GM18873 (cell line): ENCODE measurements around the gene ITPR2.

Source experiments
- ATAC-seq: cut with Tn5 transposase; IDR thresholded peaks from one replicate; pipeline ENCODE4 v1.9.1; 2021; ENCODE audit warnings: mild to moderate bottlenecking, moderate library complexity, moderate number of reproducible peaks; ENCODE audit not compliant: unreplicated experiment, low FRiP score

The ITPR2 gene

GRCh38 chr12:26546535-26547314, 286.3 kb downstream of the ITPR2 start:
- no peak for ATAC-seq

DNA sequence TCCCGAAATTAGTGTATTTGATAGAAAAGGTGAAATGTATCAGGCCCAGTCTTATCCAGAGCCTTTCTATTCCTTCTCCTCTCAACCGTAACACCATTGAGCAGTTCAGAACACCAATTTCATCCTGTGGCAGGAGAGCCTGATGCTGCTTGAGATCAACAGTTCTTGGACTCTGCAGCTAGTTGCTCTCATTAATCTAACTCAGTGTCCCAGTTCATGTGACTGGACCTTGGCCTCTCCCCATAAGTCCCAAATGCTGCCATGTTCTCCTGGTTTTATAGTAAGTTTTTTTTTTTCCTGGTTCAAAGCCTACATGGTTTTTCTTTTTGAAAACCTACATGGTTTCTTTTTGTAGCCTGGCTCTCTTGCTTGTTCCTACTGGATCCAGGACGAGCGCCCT, 293.9 kb downstream of the ITPR2 start:
- no peak for ATAC-seq

GRCh38 chr12:26537651-26538050, 295.3 kb downstream of the ITPR2 start:
- ATAC-seq, result no peak

DNA sequence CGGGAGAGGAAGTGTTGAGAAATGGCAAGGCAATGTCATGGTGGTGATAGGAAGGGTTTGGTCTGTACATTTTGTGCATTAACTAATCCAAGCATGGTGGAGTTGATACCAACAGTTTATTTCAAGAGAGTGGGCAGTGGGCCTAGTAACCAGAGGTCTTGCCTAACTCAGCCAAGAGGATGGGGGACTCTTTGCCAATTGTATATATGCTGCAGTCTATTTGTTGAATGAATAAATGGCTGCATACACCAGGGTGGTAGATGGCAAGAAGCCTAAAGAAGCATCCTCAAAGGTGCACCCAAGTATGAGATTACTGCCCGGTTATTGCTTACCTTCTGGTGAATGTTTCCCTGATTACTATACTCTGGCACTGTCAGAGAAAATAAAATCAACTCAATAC, 295.9 kb downstream of the ITPR2 start:
- ATAC-seq, result no peak

DNA sequence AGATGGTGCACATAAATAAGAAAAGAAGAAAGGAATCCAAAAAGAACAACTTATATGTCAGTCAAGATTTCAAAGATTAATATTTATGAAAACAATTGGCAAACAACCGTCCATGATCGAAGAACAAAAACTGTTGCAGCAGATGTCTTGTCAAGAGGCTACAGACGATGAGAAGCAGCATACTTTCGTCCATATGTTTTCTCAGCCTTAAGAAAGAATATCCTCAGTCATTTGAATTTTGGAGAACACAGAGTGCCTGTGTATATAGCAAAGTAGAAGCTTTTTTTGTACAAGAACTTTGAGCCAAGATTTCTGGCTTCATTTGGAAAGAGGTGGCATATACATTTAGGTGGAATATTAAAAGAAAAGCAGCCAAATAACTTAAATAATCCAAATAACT, 297.2 kb downstream of the ITPR2 start:
- ATAC-seq, result no peak

GRCh38 chr12:26534071-26534470, 298.9 kb downstream of the ITPR2 start:
- no peak for ATAC-seq

- ATAC-seq, result no peak
Observed at GRCh38 chr12:26533211-26533610, 299.8 kb downstream of the ITPR2 start.

GRCh38 chr12:26530461-26530860, 302.5 kb downstream of the ITPR2 start:
- ATAC-seq, result no peak

GRCh38 chr12:26528943-26529342, 304.1 kb downstream of the ITPR2 start:
- no peak for ATAC-seq

- ATAC-seq, result no peak
Observed at GRCh38 chr12:26527682-26528081, 305.3 kb downstream of the ITPR2 start.

DNA sequence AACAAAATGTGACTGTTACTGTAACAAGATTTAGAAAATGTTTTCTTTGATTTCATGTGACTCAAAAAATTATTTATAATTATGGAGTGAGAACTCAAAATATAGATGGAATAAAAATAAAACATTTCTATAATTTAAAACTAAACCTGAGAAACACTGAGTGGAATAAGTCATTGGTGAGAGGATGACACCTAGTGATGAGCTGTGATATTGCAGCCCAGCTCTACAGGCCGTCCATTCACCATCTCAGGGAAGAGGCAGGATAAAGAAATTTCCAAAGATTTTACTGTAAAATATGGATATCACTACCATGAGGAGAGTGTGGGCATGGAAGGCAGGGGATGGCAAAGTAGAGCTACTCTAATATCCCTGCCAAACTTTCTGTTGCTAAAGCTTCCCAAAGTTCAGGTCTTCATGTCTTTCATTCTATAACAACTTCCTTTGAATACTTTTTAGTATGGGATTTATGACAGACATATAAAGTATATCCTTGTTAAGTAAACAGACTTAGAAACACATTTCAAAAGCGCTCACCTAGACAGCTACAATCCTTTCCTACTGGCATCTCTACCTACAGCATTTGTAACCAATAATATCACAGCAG, 308.0 kb downstream of the ITPR2 start:
- ATAC-seq, result no peak

- ATAC-seq, result no peak
Observed at GRCh38 chr12:26523708-26524150, 309.3 kb downstream of the ITPR2 start.

- peak; percentile 49 for ATAC-seq
Observed at GRCh38 chr12:26520869-26521268, 312.1 kb downstream of the ITPR2 start.

DNA sequence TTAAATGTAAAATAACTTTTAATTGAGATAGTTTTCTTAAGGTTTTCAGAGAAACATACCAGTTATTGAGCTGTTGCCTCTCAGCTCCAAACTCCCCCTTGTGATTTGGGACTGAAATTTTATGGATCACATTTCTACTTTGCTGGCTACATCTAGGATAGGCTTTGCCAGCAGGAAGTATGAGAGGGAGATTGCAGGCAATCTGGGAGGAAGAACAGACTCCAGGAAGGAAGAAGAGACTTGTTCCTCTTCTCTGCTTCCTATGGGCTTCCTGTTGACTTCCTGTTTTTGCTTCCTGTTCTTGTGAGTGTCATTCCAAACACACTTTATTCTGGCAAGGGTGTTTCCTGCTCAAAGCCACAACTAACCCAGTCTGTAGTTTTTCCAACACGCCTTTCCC, 312.9 kb downstream of the ITPR2 start:
- no peak for ATAC-seq

DNA sequence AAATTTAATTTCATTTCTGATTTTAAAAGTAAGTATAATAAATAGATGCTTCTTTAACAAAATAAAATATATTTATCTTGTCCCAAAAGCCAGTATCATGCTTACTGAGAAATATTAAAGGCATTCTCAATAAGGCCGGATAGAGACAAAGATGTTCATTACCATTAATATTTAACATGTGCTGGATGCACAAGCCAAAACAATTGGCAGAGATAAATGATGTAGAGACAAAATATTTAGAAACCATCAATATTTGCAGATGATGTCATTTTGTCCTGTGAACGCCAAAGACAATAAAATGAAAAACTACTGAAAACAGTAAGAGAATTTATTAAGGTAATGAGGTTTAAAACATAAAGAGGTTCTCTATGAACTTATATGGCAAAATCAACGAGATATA, 313.5 kb downstream of the ITPR2 start:
- ATAC-seq, result no peak

DNA sequence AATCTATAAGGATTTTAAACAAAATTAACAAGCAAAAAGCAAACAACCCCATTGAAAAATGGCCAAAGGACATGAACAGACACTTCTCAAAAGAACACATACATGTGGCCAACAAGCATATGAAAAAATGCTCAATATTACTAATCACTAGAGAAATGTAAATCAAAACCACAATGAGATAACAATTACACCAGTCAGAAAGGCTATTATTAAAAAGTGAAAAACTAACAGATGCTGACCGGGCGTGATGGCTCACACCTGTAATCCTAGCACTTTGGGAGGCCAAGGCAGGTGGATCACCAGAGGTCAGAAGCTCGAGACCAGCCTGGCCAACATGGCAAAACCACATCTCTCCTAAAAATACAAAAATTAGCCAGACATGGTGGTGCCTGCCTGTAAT, 315.7 kb downstream of the ITPR2 start:
- peak; percentile 75 for ATAC-seq

GRCh38 chr12:26514364-26514763, 318.6 kb downstream of the ITPR2 start:
- no peak for ATAC-seq

GRCh38 chr12:26513363-26514043, 319.5 kb downstream of the ITPR2 start:
- no peak for ATAC-seq

DNA sequence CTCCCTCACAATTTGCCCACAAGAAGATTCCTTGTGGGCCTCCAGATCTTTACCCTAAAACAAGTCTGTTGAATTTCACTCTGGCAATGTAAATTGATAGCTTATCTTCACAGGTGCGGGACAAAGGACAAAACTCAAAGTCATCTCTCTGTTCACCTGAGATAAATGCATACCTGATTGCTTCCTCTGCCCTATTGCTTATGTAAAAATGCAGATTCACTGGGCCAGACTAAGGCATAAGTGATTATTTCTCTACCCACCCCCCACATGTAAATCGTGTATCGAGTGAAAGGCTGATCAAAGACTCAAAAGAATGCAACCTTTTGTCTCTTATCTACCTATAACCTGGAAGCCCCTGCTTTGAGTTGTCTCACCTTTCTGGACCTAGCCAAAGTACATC, 320.8 kb downstream of the ITPR2 start:
- ATAC-seq, result no peak

DNA sequence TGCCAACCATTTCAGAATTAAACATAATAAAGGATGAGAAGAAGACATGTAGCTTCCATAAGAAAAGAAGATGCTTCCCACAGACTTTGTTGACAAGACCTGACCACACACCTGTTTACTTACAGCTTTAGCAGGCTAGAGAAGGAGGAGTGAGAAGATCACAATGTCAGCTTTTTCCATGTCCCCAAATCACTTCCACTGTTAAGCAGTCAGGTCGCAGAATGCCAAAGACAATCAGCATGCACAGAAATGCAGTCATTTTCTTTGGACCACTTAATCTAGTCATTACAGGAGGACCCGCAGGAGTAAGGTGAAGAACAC, 322.7 kb downstream of the ITPR2 start:
- no peak for ATAC-seq

GRCh38 chr12:26507613-26508012, 325.4 kb downstream of the ITPR2 start:
- no peak for ATAC-seq
